ENCODE results near the gene MPST.

The MPST gene

DNA sequence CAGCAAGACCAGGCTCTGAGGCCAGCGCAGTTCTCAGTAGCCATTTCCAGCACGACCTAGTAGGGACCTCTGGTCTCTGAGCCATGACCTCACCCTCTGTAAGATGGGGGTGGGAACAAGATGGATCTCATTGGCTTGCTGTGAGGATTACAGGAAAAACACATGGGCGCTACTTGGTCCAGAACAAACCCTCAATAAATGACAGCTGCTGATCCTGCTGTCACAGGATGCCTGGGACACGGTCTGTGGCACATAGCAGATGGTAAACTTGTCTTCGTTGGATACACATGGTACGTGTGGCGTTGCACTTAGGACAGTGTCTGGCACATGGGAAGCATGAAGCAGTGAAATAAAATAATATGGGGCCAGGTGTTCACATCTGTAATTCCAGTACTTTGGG is 27.5 kb downstream of the MPST start:
- DNase-seq, result no peak

DNA sequence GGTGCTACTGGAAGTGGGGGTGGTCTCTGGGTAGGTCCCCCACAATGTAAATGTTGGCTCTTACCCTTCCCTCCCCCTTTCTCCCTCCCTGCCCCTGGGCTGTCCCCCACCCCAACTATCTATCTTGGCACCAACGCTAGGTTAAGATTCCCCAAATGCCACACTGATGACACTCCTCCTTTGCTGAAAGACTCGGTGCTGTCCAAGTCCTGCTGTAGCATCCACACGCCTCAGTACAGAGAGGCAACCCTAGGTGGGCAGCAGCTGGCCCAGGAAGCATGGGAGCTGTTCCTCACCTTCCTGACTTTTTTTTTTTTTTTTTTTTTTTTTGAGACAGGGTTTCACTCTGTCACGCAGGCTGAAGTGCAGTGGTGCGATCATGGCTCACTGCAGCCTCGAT is 28.6 kb downstream of the MPST start:
- DNase-seq, result no peak

- DNase-seq, result no peak
These were observed 29.7 kb downstream of the MPST start for GRCh38 chr22:37049224-37049623.

- DNase-seq, result no peak
These were observed 31.4 kb downstream of the MPST start for GRCh38 chr22:37050913-37051312.

DNA sequence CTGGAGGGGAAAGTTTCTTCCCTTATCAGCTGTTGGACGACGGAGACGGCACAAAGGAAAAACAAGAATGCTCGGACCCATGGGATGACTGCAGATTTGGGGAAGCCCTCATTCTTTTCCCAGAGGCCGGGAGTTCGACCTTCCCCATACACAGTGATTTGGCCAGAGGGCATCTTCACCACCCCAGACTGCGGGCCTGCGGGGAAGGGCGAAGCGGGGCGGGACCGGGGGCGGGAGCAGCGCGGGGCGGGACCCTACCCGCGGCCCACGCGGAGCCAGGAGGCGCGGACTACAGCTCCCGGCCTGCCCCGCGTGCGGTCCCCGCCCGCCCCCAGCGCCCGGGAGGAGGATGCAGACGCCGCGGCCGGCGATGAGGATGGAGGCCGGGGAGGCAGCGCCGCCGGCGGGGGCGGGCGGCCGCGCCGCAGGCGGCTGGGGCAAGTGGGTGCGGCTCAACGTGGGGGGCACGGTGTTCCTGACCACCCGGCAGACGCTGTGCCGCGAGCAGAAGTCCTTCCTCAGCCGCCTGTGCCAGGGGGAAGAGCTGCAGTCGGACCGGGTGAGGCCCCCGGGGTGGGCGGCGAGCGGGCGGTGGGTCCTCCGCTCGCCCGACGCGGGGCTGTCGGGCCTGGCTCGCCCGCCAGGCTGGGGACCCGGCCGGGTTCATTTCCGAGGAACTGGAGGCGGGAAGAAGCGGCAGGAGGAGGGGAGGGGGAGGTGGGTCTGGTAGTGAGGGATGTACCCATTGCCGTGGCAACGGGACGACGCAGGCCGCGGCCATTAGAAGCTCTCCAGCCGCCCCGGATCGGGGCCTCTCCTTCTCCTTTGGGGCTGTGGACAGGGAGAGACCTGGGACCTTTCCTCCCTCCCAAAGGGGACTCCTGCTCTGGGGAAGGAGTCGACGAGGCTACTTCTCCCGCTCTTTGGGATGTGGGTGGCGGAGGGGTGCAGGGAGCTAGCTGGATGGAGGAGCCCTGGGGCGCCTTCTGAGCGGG is 32.1 kb downstream of the MPST start, which contains the start of gene KCTD17:
KCTD17 (plus strand) TSS at position 352 of the 995 bp plus-strand sequence; CDS start at position 371, 19 bp downstream.
- peak; percentile 60 for DNase-seq

DNA sequence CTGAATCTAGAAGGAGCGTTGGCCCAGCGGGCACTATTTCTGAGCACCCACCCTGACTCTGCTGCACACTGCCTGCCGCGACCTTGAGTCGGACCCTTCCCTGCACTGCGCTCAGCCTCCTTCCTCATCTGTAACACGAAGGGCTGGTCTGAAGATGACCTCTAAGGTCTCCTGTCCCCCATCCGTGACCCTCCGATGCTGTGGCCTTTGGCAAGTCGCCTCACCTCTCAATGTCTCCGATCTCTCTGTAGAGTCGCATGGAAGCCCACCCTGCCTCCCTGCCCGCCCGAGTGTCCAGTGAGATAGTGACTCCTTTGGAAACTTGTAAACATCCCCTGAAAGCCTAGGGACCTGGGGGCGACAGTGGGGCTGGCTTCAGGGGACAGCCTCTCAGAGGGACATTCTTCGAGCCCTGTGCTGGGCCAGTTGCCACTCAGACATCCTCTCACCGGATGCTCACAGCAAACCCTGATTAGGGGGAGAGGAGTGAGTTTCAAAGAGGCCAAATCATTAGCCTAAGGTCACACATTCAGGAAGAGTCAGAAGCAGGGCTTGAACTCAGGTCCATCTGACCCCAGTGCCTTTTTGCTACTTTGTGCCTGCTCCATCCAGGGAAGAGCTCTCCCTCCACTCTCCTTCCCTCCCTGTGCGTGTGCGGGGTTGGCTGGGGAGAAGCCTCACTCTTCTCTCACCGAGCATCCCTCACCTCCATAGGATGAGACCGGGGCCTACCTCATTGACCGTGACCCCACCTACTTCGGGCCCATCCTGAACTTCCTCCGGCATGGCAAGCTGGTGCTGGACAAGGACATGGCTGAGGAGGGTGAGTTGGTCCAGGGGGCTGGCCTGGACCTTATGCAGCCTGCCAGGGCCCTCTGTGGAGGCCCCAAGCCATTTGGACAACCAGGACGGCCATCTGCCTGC is 33.1 kb downstream of the MPST start:
- no peak for DNase-seq

DNA sequence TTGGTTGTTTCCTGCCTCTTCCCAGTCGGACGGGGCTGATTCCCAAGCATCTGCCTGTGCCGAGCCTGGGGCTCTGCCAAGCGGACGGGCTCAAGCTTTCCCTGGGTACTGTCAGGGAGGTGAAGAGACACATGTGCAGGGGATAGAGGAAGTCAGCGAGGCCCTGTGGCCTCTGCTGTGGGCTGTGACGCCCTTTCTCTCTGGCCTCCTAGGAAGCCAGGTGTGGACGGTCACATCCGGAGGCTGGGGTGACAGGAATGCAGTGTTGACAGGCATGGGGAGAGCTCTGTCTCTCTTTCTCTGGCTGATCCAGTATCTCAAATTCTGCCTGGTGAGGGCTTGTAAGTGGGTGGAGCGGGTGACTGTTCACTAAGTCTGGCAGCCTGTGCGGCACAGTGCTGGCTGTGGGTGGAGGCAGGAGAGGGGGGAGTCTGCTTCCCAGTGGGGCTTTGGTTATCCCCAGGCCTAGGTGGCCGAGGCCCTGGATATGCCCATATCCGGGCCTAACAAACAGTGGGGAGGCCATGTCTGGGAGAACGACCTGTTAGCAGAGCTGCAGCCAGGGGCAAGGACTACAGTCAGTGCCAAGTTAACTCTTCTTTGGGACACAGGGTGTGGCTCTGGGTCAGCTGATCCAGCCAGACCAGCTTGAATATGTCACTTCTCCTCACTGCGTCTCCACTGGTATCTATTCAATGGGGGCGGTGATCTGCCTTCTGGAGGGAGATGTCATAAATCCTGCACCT is 33.9 kb downstream of the MPST start:
- DNase-seq, result no peak

GRCh38 chr22:37054056-37054395 is 34.5 kb downstream of the MPST start:
- no peak for DNase-seq

GRCh38 chr22:37054600-37055365 is 35.2 kb downstream of the MPST start:
- no peak for DNase-seq

DNA sequence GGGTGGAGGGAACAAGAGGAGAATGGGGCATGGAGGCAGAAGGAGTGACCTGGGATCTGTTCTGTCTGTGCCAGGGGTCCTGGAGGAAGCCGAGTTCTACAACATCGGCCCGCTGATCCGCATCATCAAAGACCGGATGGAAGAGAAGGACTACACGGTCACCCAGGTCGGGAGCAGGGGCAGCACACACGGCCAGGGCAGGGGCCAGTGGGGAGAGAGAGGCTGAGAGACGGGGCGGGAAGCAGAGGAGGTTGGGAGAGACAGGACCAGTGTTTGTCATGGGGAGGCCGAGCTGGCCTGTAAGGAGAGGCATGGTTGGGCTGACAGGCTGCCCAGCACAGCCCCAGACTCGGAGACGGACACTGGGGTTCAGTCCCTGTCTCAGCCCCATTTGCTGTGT is 36.7 kb downstream of the MPST start:
- DNase-seq, result no peak

- no peak for DNase-seq
These were observed 37.7 kb downstream of the MPST start for GRCh38 chr22:37057226-37057625.

GRCh38 chr22:37057796-37058510 is 38.4 kb downstream of the MPST start:
- DNase-seq, result no peak

- DNase-seq, result no peak
These were observed 39.6 kb downstream of the MPST start for GRCh38 chr22:37058917-37059701.

GRCh38 chr22:37059876-37060449 is 40.4 kb downstream of the MPST start:
- DNase-seq, result no peak

DNA sequence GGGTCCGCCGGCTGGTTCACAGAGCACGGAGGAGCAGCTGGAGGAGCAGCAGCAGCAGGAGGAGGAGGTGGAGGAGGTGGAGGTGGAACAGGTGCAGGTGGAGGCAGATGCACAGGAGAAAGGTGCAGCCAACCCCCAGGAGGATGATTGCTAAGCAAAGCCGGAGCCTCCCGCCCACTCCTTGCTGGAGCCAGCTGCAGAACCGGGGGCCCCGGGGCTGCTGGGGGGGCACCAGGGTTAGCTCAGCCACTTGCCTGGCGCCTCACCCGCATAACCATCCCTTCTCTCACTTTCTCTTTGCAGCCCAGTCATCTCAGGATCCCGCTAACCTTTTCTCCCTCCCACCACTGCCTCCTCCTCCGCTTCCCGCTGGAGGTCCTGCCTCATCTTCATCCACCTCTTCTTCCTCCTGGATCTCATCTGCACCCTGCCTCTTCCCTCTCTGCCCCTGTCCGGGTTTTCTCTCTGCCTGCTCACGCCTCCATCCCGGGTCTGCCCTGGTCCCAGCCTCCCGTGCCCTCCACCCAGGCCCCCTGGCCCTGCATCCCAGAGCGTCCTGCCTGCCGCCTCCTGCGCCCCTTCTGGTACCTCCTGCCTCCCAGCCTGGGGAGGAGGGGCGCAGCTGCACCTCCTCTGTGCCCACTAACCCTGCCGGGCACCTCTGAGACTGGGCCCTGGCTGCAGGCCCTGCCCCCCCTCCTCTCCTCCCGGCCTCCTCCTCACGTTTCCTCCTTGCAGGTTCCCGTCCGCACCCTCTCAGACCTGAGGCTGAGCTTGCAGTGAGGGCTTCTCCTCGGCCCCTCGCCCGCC is 41.5 kb downstream of the MPST start:
- DNase-seq, result no peak

GRCh38 chr22:37061611-37062375 is 42.3 kb downstream of the MPST start:
- no peak for DNase-seq

DNA sequence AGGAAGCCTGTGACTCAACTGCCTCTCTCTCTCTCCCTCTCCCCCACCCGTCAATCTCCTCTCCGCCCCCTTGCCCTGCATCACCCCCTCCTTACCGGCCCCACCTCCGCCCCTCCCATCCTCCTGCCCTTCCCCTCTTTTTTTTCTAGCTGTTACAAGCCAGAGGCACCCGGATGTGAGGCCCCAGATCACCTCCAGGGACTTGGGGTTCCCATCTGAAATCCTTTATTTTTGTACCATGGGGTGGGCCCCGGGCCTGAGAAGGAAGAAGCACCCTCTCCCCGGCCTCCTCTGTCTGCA is 42.8 kb downstream of the MPST start:
- DNase-seq, result no peak

DNA sequence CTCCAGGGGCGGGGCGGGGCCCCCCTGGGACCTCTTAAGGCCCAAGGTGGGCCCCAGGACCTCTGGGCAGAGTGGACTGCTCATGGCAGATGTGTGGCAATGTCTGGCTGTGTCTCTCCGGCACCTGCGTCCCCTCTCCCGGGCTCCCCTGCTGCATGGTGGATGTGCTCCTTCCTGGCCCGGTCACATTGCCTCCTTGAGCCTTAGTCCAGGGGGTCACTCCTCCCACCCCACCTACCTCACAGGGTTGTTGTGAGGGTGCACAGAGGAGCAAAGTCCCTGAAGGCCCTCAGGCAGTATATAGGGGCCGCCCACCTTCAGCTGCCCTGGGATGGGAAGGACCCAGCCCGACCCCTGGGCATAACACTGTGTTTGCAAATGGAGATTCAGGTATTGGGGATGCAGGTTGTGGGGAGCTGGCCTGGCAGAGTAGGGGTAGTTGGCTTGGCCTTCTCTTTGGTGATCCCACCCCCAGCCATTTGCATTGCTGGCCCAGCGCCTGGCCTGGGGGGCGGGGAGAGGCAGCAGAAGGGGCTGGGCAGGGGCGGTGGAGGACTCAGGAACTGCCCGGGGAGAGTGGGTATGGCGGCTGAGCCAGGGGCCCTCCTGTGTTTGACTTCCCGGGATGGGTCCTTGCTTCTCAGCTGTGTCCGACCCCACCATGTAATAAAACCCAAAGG is 43.3 kb downstream of the MPST start:
- no peak for DNase-seq
